Osteoblast (primary cell): ENCODE results near the gene MAML2. TPM values are rescaled to one million over a fixed set of nuclear protein-coding genes. Genes with fewer than 3 reads are reported as not detected.

Experiments
- DNase-seq: peaks from one replicate; pipeline ENCODE4 v3.0.0; 2011; ENCODE audit warnings: low spot score, mixed read lengths; ENCODE audit not compliant: insufficient read length; ENCODE audit errors: missing footprints
- H2AFZ ChIP-seq: 2 replicates; pipeline ENCODE4 v1.6.0; 2011; ENCODE audit warnings: mild to moderate bottlenecking, low read length
- H3K27ac ChIP-seq: 2 replicates; pipeline ENCODE4 v1.5.1; 2011; ENCODE audit warnings: mild to moderate bottlenecking, low read depth, low read length, moderate library complexity
- H3K27me3 ChIP-seq: 2 replicates; pipeline ENCODE4 v1.6.0; 2012; ENCODE audit warnings: mild to moderate bottlenecking, control low read depth, inconsistent platforms, low read length, moderate library complexity; ENCODE audit not compliant: insufficient read depth
- H3K36me3 ChIP-seq: 2 replicates; pipeline ENCODE4 v1.5.1; 2011; ENCODE audit warnings: mild to moderate bottlenecking, low read length, control low read depth, moderate library complexity; ENCODE audit not compliant: insufficient read depth
- H3K4me1 ChIP-seq: 2 replicates; pipeline ENCODE4 v1.5.1; 2011; ENCODE audit warnings: mild to moderate bottlenecking, low read length, control low read depth, moderate library complexity; ENCODE audit not compliant: insufficient read depth
- H3K4me2 ChIP-seq: 2 replicates; pipeline ENCODE4 v1.6.0; 2011; ENCODE audit warnings: mild to moderate bottlenecking, low read length; ENCODE audit not compliant: insufficient read depth
- H3K4me3 ChIP-seq: fragments of 200-600 bp; sonication (generic); 3 replicates; pipeline ENCODE4 v1.5.1; 2012; ENCODE audit warnings: mild to moderate bottlenecking, low read length, inconsistent platforms; ENCODE audit not compliant: insufficient read depth
- H3K79me2 ChIP-seq: 2 replicates; pipeline ENCODE4 v1.6.0; 2012; ENCODE audit warnings: mild to moderate bottlenecking, low read length, control low read depth, inconsistent platforms; ENCODE audit not compliant: insufficient read depth
- H3K9me3 ChIP-seq: 2 replicates; pipeline ENCODE4 v1.5.1; 2011; ENCODE audit warnings: low read depth, low read length, control low read depth
- H4K20me1 ChIP-seq: 2 replicates; pipeline ENCODE4 v1.6.0; 2012; ENCODE audit warnings: mild to moderate bottlenecking, low read length, control low read depth; ENCODE audit not compliant: insufficient read depth
- total RNA-seq: library from RNA; depleted of rRNA; stranded (reverse); fragments of >200 nt; gene quantifications from 2 replicates; pipeline ENCODE4 v1.2.3, GENCODE V29; 2012
- TF ChIP-seq, protein P1 (sequence below): IDR thresholded peaks from 2 replicates; pipeline ENCODE4 v1.5.1; 2011; ENCODE audit warnings: mild to moderate bottlenecking, low read depth, low read length, moderate library complexity; ENCODE audit errors: extremely low read depth

The MAML2 gene
- total RNA-seq, 1 donor, result 17.4 TPM

DNA sequence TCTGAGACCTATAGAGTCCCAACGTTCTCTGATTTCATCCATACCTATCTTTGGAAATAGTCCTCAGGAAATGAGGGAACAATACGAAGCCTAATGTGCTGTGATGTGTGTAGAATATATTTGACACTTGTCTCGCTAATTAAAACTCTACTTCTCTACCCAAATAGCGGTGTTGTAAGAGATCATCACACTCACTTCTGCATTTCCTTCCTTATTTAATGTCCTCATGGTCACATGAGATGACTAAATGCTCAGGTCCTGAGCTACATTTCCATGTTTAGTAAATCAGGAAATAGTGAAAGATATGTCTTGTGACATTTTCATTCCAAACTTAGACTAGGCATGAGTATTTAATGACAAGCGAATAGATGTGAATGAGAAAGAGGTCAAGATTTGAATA lies 112.3 kb downstream of the MAML2 start:
- Histone ChIP-seq H3K27ac (peak overlapping the region; percentile 2), H3K79me2 (peaks cover 70% of the 10 kb centered on the region)

DNA sequence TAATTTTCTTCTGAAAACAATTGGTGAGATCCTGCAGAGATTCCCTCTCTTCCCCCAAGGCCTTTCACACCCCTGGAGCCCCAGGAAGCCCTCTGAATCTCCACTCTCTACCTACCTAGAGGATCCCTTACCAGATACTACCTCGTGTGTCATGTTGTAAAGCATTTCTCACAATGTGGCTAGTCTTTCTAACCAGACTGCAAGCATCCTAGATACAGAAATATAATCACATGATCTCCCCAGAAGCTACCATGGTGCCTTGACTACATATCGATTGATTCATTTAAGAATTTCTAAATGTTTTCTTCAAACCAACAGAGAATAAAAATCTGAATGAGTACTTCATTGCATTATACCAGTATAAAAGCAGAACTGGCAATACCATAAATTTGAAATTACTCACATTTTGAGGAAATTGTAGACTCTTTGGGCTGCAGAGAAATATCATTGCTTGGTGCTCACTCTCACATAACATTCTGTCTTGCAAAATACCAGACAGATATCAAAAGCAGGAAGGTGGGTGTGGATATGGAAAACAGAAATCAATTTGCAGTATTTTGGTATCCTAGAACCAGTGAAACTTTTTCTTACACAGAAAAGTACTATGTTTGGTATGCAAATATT lies 113.5 kb downstream of the MAML2 start:
- peak overlapping the region; percentile 4 for H3K4me3 ChIP-seq
- TF ChIP-seq, protein P1, sequence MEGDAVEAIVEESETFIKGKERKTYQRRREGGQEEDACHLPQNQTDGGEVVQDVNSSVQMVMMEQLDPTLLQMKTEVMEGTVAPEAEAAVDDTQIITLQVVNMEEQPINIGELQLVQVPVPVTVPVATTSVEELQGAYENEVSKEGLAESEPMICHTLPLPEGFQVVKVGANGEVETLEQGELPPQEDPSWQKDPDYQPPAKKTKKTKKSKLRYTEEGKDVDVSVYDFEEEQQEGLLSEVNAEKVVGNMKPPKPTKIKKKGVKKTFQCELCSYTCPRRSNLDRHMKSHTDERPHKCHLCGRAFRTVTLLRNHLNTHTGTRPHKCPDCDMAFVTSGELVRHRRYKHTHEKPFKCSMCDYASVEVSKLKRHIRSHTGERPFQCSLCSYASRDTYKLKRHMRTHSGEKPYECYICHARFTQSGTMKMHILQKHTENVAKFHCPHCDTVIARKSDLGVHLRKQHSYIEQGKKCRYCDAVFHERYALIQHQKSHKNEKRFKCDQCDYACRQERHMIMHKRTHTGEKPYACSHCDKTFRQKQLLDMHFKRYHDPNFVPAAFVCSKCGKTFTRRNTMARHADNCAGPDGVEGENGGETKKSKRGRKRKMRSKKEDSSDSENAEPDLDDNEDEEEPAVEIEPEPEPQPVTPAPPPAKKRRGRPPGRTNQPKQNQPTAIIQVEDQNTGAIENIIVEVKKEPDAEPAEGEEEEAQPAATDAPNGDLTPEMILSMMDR, result no peak
- H3K79me2 ChIP-seq, result peaks cover 70% of the 10 kb centered on the region
- H3K27me3 ChIP-seq, result no peaks in the 10 kb centered on the region
- no peaks in the 10 kb centered on the region for H3K36me3 ChIP-seq
- DNase-seq, result peak; percentile 35
- peaks cover 33% of the 10 kb centered on the region for H3K4me1 ChIP-seq
- H3K4me2 ChIP-seq, result peak overlapping the region; percentile 70
- H4K20me1 ChIP-seq, result no peaks in the 10 kb centered on the region
- no peak overlapping the region for H2AFZ ChIP-seq
- H3K9me3 ChIP-seq, result no peaks in the 10 kb centered on the region
- peak overlapping the region; percentile 96 for H3K27ac ChIP-seq

More for the DNA sequence above, 112.3 kb downstream of the MAML2 start:
- TF ChIP-seq, protein P1, result no peak
- DNase-seq, result no peak
- no peaks in the 10 kb centered on the region for H4K20me1 ChIP-seq
- H3K4me3 ChIP-seq, result no peak overlapping the region
- no peak overlapping the region for H3K4me2 ChIP-seq
- H3K27me3 ChIP-seq, result no peaks in the 10 kb centered on the region
- no peak overlapping the region for H2AFZ ChIP-seq
- H3K4me1 ChIP-seq, result peaks cover 43% of the 10 kb centered on the region
- H3K36me3 ChIP-seq, result no peaks in the 10 kb centered on the region
- no peaks in the 10 kb centered on the region for H3K9me3 ChIP-seq

DNA sequence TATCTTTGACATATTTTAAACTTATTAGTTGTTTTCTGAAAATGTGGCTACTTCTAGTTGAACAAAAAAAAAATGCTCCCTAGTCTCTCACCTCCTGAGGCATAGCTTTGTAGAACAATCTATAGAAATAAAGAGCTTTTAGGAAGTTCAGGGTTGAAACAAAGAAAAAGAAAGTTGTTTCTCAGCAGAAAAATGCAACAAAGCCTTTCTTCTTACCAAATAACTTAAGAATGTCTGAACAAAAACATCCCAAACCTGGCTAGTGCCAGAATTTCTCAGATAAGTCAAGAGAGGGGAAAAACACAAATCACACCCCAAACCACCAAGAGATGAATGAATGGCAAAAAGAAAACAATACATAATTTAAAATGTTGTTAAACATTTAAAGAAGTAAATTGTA lies 114.1 kb downstream of the MAML2 start:
- Histone ChIP-seq H2AFZ (no peak overlapping the region), H3K79me2 (peaks cover 72% of the 10 kb centered on the region), H3K27ac (peak overlapping the region; percentile 96), H3K36me3 (no peaks in the 10 kb centered on the region), H3K27me3 (no peaks in the 10 kb centered on the region), H3K4me2 (peak overlapping the region; percentile 70), H4K20me1 (no peaks in the 10 kb centered on the region), H3K4me3 (peak overlapping the region; percentile 4), H3K9me3 (no peaks in the 10 kb centered on the region), H3K4me1 (peaks cover 33% of the 10 kb centered on the region)
- TF ChIP-seq, protein P1, result no peak
- peak; percentile 42 for DNase-seq

DNA sequence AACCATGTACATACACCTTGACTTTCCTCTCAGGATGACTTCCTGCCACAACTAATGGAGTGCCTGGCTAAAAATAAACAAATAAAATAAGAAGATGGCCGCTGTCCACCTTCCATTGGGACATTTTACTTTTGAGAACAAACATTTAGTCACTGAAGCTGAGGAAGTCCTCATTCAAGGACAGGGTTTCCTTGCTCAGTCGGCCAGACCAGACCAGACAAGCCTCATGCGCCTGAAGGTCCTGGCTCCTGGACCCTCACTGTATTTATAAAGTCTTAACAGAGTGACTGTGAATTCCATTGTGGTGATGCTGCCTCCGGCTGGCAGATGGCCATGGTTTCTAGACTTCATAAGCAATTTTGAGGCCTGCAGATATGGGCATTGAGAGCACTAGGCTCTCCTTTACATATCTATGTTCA lies 114.5 kb downstream of the MAML2 start:
- Histone ChIP-seq H3K27ac (peak overlapping the region; percentile 96), H3K36me3 (no peaks in the 10 kb centered on the region), H3K4me3 (no peak overlapping the region), H3K79me2 (peaks cover 72% of the 10 kb centered on the region), H3K4me2 (peak overlapping the region; percentile 70), H2AFZ (peak overlapping the region; percentile 70), H3K27me3 (no peaks in the 10 kb centered on the region), H3K4me1 (peaks cover 33% of the 10 kb centered on the region), H3K9me3 (no peaks in the 10 kb centered on the region), H4K20me1 (no peaks in the 10 kb centered on the region)
- DNase-seq, result peak; percentile 58
- TF ChIP-seq, protein P1, result no peak
